ENCODE data around the gene SCN8A.

DNA sequence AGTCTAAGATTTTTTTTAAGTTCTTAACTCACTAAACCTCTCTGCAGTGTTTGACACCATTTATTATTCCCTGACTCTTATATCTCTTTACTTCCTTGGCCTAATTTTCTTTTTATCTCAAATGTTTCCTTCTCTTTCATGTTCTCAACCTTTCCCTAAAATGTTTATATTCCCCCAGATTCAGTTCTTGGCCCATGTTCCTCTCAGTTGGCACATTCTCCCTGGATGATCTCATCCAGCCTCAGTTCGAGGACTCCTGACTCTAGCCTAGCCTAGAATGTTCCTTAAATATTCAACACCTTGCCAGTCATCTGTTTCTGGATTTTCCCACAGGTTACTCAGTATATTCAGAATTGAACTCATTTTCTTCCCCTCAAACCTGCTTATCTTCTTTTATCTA is 81.3 kb downstream of the SCN8A start:
- no peak for TF ChIP-seq POLR2AphosphoS5 (IDR thresholded peaks at IDR 0.05)
- TF ChIP-seq, protein P1, sequence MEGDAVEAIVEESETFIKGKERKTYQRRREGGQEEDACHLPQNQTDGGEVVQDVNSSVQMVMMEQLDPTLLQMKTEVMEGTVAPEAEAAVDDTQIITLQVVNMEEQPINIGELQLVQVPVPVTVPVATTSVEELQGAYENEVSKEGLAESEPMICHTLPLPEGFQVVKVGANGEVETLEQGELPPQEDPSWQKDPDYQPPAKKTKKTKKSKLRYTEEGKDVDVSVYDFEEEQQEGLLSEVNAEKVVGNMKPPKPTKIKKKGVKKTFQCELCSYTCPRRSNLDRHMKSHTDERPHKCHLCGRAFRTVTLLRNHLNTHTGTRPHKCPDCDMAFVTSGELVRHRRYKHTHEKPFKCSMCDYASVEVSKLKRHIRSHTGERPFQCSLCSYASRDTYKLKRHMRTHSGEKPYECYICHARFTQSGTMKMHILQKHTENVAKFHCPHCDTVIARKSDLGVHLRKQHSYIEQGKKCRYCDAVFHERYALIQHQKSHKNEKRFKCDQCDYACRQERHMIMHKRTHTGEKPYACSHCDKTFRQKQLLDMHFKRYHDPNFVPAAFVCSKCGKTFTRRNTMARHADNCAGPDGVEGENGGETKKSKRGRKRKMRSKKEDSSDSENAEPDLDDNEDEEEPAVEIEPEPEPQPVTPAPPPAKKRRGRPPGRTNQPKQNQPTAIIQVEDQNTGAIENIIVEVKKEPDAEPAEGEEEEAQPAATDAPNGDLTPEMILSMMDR (IDR thresholded peaks at IDR 0.05) = no peak
- TF ChIP-seq POLR2A (IDR thresholded peaks at IDR 0.05) = no peak
